ENCODE results near the gene SMARCD1. TPM values are rescaled to one million over a fixed set of nuclear protein-coding genes. Genes with fewer than 3 reads are reported as not detected.

Gene SMARCD1
- total RNA-seq, 1 experiment from 2014 or later: 84.9 TPM

DNA sequence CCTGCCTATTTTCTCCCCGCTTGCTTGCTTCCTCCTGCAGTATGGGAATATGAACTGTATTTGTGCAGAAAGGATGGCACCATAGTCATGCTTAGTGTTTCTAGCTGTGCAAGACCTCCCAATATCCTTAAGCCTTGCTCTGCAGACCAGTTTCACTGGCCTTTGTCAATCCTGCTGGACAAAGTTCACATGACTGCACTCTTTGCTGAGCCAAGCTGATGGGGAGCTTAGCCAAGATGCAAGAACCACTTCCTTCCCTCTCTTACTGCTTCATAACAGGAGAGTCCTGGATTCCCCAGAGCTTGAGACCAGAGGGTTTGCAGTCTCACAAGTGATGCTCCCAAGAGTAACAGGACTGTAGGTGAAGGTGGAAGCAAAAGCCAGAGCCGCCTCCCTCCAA is 24.0 kb upstream of the SMARCD1 start:
- ChIA-PET POLR2A (no interaction called here), CTCF (no interaction called here)
- ATAC-seq (no peak), DNase-seq (ENCODE audit: low read depth, low spot score) (no peak)
- no peaks in the 10 kb centered on the region for H3K9me3 ChIP-seq (ENCODE audit: control insufficient read depth, insufficient read depth, low read depth, low read length)
- in situ Hi-C loops (cut with HindIII; ENCODE audit: low pct_unique_long_range_greater_than_20kb, low sequenced_read_pairs) (no loop called here), intact Hi-C loops (cut with micrococcal nuclease; ENCODE audit: unreplicated experiment) (no loop called here)
- no TSS peak for BruUV-seq (replicated peaks)
- TF ChIP-seq, protein P1, sequence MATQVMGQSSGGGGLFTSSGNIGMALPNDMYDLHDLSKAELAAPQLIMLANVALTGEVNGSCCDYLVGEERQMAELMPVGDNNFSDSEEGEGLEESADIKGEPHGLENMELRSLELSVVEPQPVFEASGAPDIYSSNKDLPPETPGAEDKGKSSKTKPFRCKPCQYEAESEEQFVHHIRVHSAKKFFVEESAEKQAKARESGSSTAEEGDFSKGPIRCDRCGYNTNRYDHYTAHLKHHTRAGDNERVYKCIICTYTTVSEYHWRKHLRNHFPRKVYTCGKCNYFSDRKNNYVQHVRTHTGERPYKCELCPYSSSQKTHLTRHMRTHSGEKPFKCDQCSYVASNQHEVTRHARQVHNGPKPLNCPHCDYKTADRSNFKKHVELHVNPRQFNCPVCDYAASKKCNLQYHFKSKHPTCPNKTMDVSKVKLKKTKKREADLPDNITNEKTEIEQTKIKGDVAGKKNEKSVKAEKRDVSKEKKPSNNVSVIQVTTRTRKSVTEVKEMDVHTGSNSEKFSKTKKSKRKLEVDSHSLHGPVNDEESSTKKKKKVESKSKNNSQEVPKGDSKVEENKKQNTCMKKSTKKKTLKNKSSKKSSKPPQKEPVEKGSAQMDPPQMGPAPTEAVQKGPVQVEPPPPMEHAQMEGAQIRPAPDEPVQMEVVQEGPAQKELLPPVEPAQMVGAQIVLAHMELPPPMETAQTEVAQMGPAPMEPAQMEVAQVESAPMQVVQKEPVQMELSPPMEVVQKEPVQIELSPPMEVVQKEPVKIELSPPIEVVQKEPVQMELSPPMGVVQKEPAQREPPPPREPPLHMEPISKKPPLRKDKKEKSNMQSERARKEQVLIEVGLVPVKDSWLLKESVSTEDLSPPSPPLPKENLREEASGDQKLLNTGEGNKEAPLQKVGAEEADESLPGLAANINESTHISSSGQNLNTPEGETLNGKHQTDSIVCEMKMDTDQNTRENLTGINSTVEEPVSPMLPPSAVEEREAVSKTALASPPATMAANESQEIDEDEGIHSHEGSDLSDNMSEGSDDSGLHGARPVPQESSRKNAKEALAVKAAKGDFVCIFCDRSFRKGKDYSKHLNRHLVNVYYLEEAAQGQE (IDR thresholded peaks at IDR 0.05; ENCODE audit: insufficient read depth in 1 of 2, low read depth in 2 of 2, low read length in 1 of 2): no peak
- no peak for TF ChIP-seq POLR2AphosphoS5 (IDR thresholded peaks at IDR 0.05; ENCODE audit: low read depth, low read length)
- no peak for TF ChIP-seq TCF7L2 (IDR thresholded peaks at IDR 0.05; ENCODE audit: low read depth, low read length)
- TF ChIP-seq SIN3A (IDR thresholded peaks at IDR 0.05; ENCODE audit: borderline replicate concordance, insufficient read depth, low read depth, low read length): no peak
- TF ChIP-seq, protein P2, sequence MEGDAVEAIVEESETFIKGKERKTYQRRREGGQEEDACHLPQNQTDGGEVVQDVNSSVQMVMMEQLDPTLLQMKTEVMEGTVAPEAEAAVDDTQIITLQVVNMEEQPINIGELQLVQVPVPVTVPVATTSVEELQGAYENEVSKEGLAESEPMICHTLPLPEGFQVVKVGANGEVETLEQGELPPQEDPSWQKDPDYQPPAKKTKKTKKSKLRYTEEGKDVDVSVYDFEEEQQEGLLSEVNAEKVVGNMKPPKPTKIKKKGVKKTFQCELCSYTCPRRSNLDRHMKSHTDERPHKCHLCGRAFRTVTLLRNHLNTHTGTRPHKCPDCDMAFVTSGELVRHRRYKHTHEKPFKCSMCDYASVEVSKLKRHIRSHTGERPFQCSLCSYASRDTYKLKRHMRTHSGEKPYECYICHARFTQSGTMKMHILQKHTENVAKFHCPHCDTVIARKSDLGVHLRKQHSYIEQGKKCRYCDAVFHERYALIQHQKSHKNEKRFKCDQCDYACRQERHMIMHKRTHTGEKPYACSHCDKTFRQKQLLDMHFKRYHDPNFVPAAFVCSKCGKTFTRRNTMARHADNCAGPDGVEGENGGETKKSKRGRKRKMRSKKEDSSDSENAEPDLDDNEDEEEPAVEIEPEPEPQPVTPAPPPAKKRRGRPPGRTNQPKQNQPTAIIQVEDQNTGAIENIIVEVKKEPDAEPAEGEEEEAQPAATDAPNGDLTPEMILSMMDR (IDR thresholded peaks at IDR 0.05): no peak
- no peaks in the 10 kb centered on the region for H3K36me3 ChIP-seq (ENCODE audit: control insufficient read depth, insufficient read depth, low read length)
- H3K27ac ChIP-seq (ENCODE audit: low read length): no peak overlapping the region
- peaks cover 10% of the 10 kb centered on the region for H3K4me1 ChIP-seq (ENCODE audit: control insufficient read depth, insufficient read depth, low read length)
- H3K27me3 ChIP-seq (ENCODE audit: control insufficient read depth, insufficient read depth, low read length): 0 out of 2 replicates have a peak, but pooled peaks cover 4% of the 10 kb centered on the region
- no peak overlapping the region for H3K4me3 ChIP-seq (ENCODE audit: low read depth in 2 of 2, low read length in 2 of 2)

DNA sequence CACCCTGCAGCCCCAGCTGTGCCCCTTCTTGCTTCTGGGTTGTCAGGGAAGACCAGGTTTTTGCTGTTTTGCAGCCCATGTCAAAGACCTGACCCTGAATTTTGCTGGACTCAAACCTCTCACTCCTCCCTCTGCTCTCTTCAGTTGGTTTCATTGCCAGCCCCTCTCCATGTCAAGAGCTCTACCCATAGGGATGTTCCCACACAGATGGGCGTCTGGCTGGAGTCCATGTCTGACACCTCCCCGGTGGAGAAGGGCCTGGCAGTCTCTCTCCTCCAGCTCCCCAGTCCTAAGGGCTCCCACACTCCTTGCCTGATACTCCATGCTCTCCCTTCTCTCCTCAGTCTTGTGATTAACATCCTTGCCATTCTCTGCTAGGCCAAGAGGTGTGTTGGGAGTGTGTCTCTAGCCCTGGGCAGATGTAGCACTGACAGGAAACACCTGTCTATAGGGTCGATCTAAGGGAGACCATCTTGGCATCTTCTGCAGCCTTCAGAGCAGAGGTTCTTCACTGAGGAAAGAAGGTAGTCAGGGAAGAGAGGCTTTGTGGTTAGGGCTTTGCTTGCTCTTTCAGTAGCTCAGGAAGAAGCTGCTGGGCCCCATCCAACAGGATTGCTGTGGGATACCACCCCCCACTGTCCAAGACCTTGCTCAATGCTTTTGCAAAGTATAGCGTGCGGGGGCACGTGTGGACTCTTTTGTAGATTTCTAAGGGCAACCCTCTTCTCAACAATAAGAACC is 23.0 kb upstream of the SMARCD1 start:
- ATAC-seq: no peak
- POLR2A ChIA-PET: interaction anchor here (0.6 kb wide), 1 partner anchor 91 kb away, joined by 3 read pairs; no protein-coding TSS in a partner anchor
- in situ Hi-C loops (cut with HindIII; ENCODE audit: low pct_unique_long_range_greater_than_20kb, low sequenced_read_pairs): no loop called here
- no peaks in the 10 kb centered on the region for H3K27me3 ChIP-seq (ENCODE audit: control insufficient read depth, insufficient read depth, low read length)
- TF ChIP-seq TCF7L2 (IDR thresholded peaks at IDR 0.05; ENCODE audit: low read depth, low read length) (no peak), POLR2AphosphoS5 (IDR thresholded peaks at IDR 0.05; ENCODE audit: low read depth, low read length) (no peak), SIN3A (IDR thresholded peaks at IDR 0.05; ENCODE audit: borderline replicate concordance, insufficient read depth, low read depth, low read length) (no peak)
- TF ChIP-seq, protein P1 (IDR thresholded peaks at IDR 0.05; ENCODE audit: insufficient read depth in 1 of 2, low read depth in 2 of 2, low read length in 1 of 2): no peak
- TF ChIP-seq, protein P2 (IDR thresholded peaks at IDR 0.05): no peak
- DNase-seq (ENCODE audit: low read depth, low spot score): no peak
- 0 out of 2 replicates have a peak, but pooled peaks cover 3% of the 10 kb centered on the region for H3K4me1 ChIP-seq (ENCODE audit: control insufficient read depth, insufficient read depth, low read length)
- no peaks in the 10 kb centered on the region for H3K36me3 ChIP-seq (ENCODE audit: control insufficient read depth, insufficient read depth, low read length)
- H3K27ac ChIP-seq (ENCODE audit: low read length): no peak overlapping the region
- no peak overlapping the region for H3K4me3 ChIP-seq (ENCODE audit: low read depth in 2 of 2, low read length in 2 of 2)
- intact Hi-C loops (cut with micrococcal nuclease; ENCODE audit: unreplicated experiment): no loop called here
- CTCF ChIA-PET: no interaction called here
- H3K9me3 ChIP-seq (ENCODE audit: control insufficient read depth, insufficient read depth, low read depth, low read length): no peaks in the 10 kb centered on the region
- BruUV-seq (replicated peaks): no TSS peak

Data from Panc1 (cell line).